Ascending aorta (tissue), 2 donors: ENCODE results near the gene AHCYL2. TPM values are rescaled to one million over a fixed set of nuclear protein-coding genes. Genes with fewer than 3 reads are reported as not detected.

Experiments
- DNase-seq, 2 donors: peaks; one replicate each; pipeline ENCODE4 v3.0.0-alpha.2; 2019; ENCODE audit warnings: low spot score in 2 of 2
- H3K27ac ChIP-seq, 2 donors: fragments of 200-600 bp; sonication (generic); one replicate each; pipeline ENCODE4 v1.5.1; 2016 to 2017; ENCODE audit warnings: mild to moderate bottlenecking in 1 of 2
- H3K27me3 ChIP-seq: fragments of 200-600 bp; sonication (generic); one replicate; pipeline ENCODE4 v1.5.1; 2017
- H3K36me3 ChIP-seq, 2 donors: fragments of 200-600 bp; sonication (generic); one replicate each; pipeline ENCODE4 v1.5.1; 2016
- H3K4me1 ChIP-seq, 2 donors: fragments of 200-600 bp; sonication (generic); one replicate each; pipeline ENCODE4 v1.5.1; 2016 to 2017; ENCODE audit warnings: mild to moderate bottlenecking in 1 of 2
- H3K4me3 ChIP-seq, 2 donors: fragments of 200-600 bp; sonication (generic); one replicate each; pipeline ENCODE4 v1.5.1; 2016 to 2017; ENCODE audit warnings: mild to moderate bottlenecking in 1 of 2
- H3K9me3 ChIP-seq, 2 donors: fragments of 200-600 bp; sonication (generic); one replicate each; pipeline ENCODE4 v1.5.1; 2016
- intact Hi-C: fragments of 100-400 bp; cut with DNase I; formaldehyde crosslinking; loops from one replicate; pipeline ENCODE4 v1.15.1; 2023
- total RNA-seq: library from RNA; depleted of rRNA; stranded (reverse); fragments of >200 nt; gene quantifications from one replicate; pipeline ENCODE4 v1.1.0, GENCODE V29; 2016
- TF ChIP-seq, protein P1 (sequence below), 3 experiments: fragments of 200-600 bp in 2 of 3; fragments of 450-650 bp in 1 of 3; sonication (generic) in 2 of 3; IDR thresholded peaks; one replicate each; pipeline ENCODE4 v1.5.1; 2016 to 2019; ENCODE audit warnings: antibody characterized with exemption in 3 of 3, mild to moderate bottlenecking in 1 of 3, moderate library complexity in 1 of 3

Gene AHCYL2
- total RNA-seq, 1 donor from 2014 or later: 62.9 TPM

DNA sequence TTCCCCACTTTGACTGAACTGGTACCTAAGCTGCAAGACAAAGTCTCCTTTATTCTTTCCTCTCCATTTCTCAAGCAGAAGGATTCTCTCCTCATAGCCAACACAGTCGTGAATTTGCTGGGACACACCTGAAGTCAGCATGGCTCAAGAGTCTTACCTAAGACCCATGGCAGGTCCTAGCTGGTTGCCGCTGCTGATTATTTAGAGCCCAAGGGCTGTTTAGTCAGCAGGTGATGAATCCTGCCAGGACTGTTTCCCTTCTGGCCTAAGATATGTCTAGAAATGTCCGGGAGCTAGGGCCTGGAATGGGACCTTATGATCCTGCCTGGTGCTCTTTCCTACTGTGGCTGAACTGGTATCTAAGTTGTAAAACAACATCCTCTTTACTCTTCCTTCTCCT is 82.8 kb downstream of the AHCYL2 start:
- Histone ChIP-seq H3K27ac (no peak overlapping the region), H3K9me3 (no peaks in the 10 kb centered on the region), H3K4me1 (no peaks in the 10 kb centered on the region), H3K36me3 (no peaks in the 10 kb centered on the region), H3K27me3 (no peaks in the 10 kb centered on the region), H3K4me3 (no peak overlapping the region)
- intact Hi-C loops: no loop called here
- no peak for DNase-seq
- TF ChIP-seq, protein P1, sequence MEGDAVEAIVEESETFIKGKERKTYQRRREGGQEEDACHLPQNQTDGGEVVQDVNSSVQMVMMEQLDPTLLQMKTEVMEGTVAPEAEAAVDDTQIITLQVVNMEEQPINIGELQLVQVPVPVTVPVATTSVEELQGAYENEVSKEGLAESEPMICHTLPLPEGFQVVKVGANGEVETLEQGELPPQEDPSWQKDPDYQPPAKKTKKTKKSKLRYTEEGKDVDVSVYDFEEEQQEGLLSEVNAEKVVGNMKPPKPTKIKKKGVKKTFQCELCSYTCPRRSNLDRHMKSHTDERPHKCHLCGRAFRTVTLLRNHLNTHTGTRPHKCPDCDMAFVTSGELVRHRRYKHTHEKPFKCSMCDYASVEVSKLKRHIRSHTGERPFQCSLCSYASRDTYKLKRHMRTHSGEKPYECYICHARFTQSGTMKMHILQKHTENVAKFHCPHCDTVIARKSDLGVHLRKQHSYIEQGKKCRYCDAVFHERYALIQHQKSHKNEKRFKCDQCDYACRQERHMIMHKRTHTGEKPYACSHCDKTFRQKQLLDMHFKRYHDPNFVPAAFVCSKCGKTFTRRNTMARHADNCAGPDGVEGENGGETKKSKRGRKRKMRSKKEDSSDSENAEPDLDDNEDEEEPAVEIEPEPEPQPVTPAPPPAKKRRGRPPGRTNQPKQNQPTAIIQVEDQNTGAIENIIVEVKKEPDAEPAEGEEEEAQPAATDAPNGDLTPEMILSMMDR (IDR thresholded peaks at IDR 0.05): no peak

DNA sequence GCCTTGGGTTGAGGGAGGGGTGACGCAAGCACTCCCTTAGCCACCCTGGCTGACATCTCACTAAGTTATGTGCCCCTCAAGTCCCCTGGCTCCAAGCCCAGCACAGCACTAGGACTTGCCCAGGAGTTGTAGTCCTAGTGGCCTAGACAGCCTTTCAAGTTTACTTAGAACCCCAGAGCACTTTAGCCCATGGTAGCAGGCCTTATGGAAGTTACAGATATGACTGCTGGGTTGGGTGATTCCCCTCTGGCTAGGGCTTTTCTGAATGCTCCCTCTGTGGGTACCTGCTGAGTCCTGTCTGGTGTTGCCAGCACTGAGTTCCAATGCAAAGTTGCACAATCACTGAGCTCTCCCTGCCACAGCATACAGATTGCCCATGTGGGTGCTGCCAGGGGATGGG is 83.2 kb downstream of the AHCYL2 start:
- intact Hi-C loops: no loop called here
- H3K27me3 ChIP-seq: no peaks in the 10 kb centered on the region
- H3K27ac ChIP-seq: no peak overlapping the region
- H3K4me3 ChIP-seq: no peak overlapping the region
- no peaks in the 10 kb centered on the region for H3K4me1 ChIP-seq
- H3K9me3 ChIP-seq: no peaks in the 10 kb centered on the region
- TF ChIP-seq, protein P1 (IDR thresholded peaks at IDR 0.05): no peak
- no peaks in the 10 kb centered on the region for H3K36me3 ChIP-seq
- DNase-seq: no peak

DNA sequence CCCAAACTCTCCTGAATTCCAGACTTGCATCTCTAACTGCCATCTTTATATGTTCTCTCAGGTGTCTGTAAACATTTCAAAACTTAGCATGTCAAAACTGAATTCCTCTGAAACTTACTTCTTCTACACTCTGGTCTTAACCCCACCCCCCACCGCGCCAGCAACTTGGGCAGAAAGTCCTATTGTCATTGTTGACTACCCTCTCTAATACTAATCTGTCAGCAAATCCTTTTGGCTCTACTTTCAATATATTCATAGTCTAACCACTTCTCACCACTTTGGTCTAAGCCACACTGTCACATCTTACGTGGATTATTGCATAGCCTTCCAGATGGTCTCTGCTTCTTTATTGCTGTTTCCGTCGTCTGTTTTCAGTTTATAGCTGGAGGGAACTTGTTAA is 86.6 kb downstream of the AHCYL2 start:
- intact Hi-C loops: no loop called here
- H3K27ac ChIP-seq: no peak overlapping the region
- DNase-seq: no peak
- no peaks in the 10 kb centered on the region for H3K27me3 ChIP-seq
- H3K4me3 ChIP-seq: no peak overlapping the region
- H3K4me1 ChIP-seq: no peaks in the 10 kb centered on the region
- TF ChIP-seq, protein P1 (IDR thresholded peaks at IDR 0.05): no peak
- no peaks in the 10 kb centered on the region for H3K9me3 ChIP-seq
- no peaks in the 10 kb centered on the region for H3K36me3 ChIP-seq

DNA sequence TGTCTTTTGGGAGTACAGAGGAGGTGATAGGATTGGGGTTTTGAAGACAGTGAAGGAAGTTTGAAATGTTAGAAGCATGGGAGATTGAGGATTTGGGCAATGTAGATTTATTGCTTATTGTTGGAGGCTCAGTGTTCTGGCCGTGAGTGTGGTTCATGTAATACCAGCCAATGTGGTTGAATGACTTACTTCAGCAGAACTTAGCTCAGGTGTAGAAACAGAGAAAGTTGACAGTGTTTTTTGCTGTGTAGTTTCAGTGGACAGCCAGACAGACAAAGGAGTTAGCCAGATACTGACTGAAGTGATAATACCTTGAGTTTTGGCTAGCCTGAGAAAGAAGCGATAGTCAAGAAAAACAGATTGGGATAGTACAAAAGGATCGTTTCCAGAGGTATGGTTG is 88.5 kb downstream of the AHCYL2 start:
- no peaks in the 10 kb centered on the region for H3K9me3 ChIP-seq
- H3K27ac ChIP-seq: no peak overlapping the region
- H3K36me3 ChIP-seq: no peaks in the 10 kb centered on the region
- intact Hi-C loops: no loop called here
- H3K4me3 ChIP-seq: no peak overlapping the region
- DNase-seq: no peak
- H3K27me3 ChIP-seq: no peaks in the 10 kb centered on the region
- H3K4me1 ChIP-seq: no peaks in the 10 kb centered on the region
- TF ChIP-seq, protein P1 (IDR thresholded peaks at IDR 0.05): no peak

DNA sequence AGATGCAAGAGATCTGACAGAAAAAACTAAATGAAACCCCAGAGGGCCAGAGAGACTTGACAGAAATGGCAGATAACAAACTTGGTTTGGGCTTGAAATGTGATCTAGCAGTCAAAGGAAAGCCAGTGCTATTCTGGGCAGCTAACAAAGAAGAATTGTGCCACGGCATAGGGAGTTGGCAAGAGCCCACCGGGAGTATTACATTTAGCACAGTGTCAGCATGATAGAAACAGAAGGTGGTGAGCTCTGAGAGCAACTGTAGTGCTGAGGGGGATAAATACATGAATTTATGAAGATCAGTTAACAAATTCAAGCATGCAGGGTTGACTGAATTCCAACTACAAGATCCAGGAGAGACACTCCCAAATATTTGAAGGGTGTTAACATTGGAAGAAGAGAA is 91.1 kb downstream of the AHCYL2 start:
- no peaks in the 10 kb centered on the region for H3K27me3 ChIP-seq
- no peak overlapping the region for H3K27ac ChIP-seq
- DNase-seq: no peak
- H3K9me3 ChIP-seq: no peaks in the 10 kb centered on the region
- TF ChIP-seq, protein P1 (IDR thresholded peaks at IDR 0.05): no peak
- no peaks in the 10 kb centered on the region for H3K4me1 ChIP-seq
- intact Hi-C loops: no loop called here
- H3K4me3 ChIP-seq: no peak overlapping the region
- H3K36me3 ChIP-seq: no peaks in the 10 kb centered on the region

DNA sequence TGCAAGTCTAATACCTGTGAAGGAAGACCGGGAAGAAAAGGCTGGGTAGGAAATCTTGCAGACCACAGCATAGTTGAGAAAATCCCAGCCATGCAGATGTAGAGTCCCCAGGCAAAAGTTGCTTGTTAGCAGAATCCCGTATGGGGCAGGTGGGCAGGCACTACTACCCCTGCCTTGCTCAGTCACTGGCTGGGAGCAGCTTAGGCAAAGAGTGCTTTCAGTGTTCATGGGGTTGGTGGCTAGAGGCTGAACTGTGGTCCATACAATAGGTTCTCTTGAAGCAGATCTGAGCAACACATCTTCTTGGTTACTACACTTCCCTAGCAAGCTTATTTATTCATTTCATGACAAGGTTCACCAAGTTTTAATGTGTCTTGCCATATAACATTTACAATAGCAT is 92.6 kb downstream of the AHCYL2 start:
- DNase-seq: no peak
- TF ChIP-seq, protein P1 (IDR thresholded peaks at IDR 0.05): no peak
- Histone ChIP-seq H3K9me3 (peaks cover 0 to 2% of the 10 kb centered on the region in 2 donors), H3K27ac (no peak overlapping the region), H3K27me3 (no peaks in the 10 kb centered on the region), H3K36me3 (peaks cover 0 to 7% of the 10 kb centered on the region in 2 donors), H3K4me1 (no peaks in the 10 kb centered on the region), H3K4me3 (no peak overlapping the region)
- intact Hi-C loops: no loop called here
